ENCODE data around the gene HHIP.

HHIP gene

DNA sequence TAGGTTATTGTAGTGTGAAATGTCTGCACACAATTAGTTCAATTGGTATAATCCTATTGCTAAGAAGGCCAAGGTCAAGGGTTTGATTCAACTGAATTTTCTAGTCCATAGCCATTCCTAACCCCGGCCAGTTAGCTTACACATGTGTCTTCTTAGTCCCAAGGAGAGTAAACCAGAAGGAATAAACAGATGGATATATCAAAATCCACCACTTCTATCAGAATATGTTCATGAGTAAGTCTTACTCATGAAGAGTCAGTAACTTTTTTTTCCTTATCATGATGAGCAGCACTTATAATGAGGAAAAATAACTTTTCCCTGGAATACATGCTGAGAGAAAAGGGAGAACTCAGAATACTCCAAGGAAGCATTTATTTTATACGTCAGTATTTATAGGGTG lies 9.5 kb downstream of the HHIP start:
- H3K9me3 ChIP-seq (ENCODE audit: control insufficient read depth, low read length): no peaks in the 10 kb centered on the region
- no peak for DNase-seq
- H3K27me3 ChIP-seq (replicated peaks; ENCODE audit: control insufficient read depth, insufficient read depth, low read length, poor library complexity, severe bottlenecking): no peaks in the 10 kb centered on the region
- no peaks in the 10 kb centered on the region for H3K4me1 ChIP-seq (ENCODE audit: control insufficient read depth, insufficient read depth, low read length, poor library complexity, severe bottlenecking)
- H3K36me3 ChIP-seq (ENCODE audit: control insufficient read depth, insufficient read depth, low read length): no peaks in the 10 kb centered on the region
- H3K27ac ChIP-seq (ENCODE audit: insufficient read depth, low read length, poor library complexity, severe bottlenecking): no peak overlapping the region
- no peak overlapping the region for H3K4me3 ChIP-seq (ENCODE audit: insufficient read depth, low read depth, low read length, poor library complexity, severe bottlenecking)

DNA sequence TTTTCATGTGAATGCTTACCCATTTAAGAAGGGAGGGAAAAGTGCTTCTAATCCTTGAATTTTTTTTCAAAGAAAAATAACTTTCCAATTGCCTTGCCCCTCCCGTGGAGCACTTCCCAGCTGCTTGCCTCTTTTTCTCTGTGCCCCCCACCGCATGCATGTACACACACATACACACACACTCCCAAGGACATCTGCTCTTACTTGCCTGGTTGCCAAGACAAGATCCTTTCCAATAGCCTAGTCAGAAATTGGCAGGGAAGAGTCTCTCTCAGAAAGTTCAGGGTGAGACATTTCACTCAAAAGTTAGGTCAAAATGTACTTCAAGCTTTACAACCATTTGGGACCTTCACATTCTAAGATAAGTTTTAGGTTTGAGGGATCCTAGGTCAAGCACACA lies 10.9 kb downstream of the HHIP start:
- H3K27me3 ChIP-seq (replicated peaks; ENCODE audit: control insufficient read depth, insufficient read depth, low read length, poor library complexity, severe bottlenecking): no peaks in the 10 kb centered on the region
- no peaks in the 10 kb centered on the region for H3K9me3 ChIP-seq (ENCODE audit: control insufficient read depth, low read length)
- DNase-seq: no peak
- H3K36me3 ChIP-seq (ENCODE audit: control insufficient read depth, insufficient read depth, low read length): no peaks in the 10 kb centered on the region
- H3K4me3 ChIP-seq (ENCODE audit: insufficient read depth, low read depth, low read length, poor library complexity, severe bottlenecking): no peak overlapping the region
- no peaks in the 10 kb centered on the region for H3K4me1 ChIP-seq (ENCODE audit: control insufficient read depth, insufficient read depth, low read length, poor library complexity, severe bottlenecking)
- no peak overlapping the region for H3K27ac ChIP-seq (ENCODE audit: insufficient read depth, low read length, poor library complexity, severe bottlenecking)

DNA sequence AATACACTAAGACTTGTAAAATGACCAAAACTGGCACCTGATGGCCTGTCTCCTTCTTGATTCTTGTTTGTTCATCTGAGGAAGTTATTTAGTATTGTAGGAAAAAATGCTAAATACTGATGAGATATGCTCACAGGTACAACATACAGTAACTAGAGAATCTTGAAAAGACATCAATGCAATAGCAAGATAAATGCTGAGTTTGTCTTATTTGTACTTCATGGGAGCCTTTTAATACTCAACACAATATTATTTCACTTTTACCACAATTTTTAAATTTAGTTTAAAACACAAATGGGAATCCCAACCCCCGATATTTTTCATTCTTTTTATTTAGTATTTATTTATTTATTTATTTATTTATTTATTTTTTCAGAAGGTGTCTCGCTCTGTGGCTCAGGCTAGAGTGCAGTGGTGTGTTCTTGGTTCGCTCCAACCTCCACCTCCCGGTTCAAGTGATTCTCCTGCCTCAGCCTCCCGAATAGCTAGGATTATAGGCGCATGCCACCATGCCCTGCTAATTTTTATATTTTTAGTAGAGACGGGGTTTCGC lies 12.1 kb downstream of the HHIP start:
- H3K27me3 ChIP-seq (replicated peaks; ENCODE audit: control insufficient read depth, insufficient read depth, low read length, poor library complexity, severe bottlenecking): no peaks in the 10 kb centered on the region
- no peaks in the 10 kb centered on the region for H3K4me1 ChIP-seq (ENCODE audit: control insufficient read depth, insufficient read depth, low read length, poor library complexity, severe bottlenecking)
- no peak overlapping the region for H3K27ac ChIP-seq (ENCODE audit: insufficient read depth, low read length, poor library complexity, severe bottlenecking)
- H3K4me3 ChIP-seq (ENCODE audit: insufficient read depth, low read depth, low read length, poor library complexity, severe bottlenecking): no peak overlapping the region
- no peaks in the 10 kb centered on the region for H3K36me3 ChIP-seq (ENCODE audit: control insufficient read depth, insufficient read depth, low read length)
- H3K9me3 ChIP-seq (ENCODE audit: control insufficient read depth, low read length): no peaks in the 10 kb centered on the region
- DNase-seq: no peak

DNA sequence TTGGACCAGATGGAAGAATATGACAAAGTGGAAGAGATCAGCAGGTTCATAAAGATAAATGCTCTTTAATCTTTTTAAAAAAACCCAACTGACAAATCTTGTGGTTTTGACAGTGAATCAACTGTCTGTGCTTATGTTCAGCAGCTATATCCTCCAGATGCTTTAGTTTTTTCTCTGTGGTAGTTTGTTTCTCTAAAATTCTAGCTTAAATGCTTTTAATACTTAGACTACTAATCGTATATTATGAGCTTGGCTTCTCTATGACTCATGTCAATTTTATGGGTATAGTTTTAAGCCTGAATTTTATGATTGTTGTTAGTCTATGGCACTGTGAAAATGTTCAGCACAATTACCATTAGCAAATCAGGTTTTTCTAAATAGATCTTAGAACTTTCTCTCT lies 12.9 kb downstream of the HHIP start:
- Histone ChIP-seq H3K4me1 (ENCODE audit: control insufficient read depth, insufficient read depth, low read length, poor library complexity, severe bottlenecking) (no peaks in the 10 kb centered on the region), H3K36me3 (ENCODE audit: control insufficient read depth, insufficient read depth, low read length) (no peaks in the 10 kb centered on the region), H3K4me3 (ENCODE audit: insufficient read depth, low read depth, low read length, poor library complexity, severe bottlenecking) (no peak overlapping the region), H3K27me3 (replicated peaks; ENCODE audit: control insufficient read depth, insufficient read depth, low read length, poor library complexity, severe bottlenecking) (no peaks in the 10 kb centered on the region), H3K27ac (ENCODE audit: insufficient read depth, low read length, poor library complexity, severe bottlenecking) (no peak overlapping the region), H3K9me3 (ENCODE audit: control insufficient read depth, low read length) (no peaks in the 10 kb centered on the region)
- no peak for DNase-seq

DNA sequence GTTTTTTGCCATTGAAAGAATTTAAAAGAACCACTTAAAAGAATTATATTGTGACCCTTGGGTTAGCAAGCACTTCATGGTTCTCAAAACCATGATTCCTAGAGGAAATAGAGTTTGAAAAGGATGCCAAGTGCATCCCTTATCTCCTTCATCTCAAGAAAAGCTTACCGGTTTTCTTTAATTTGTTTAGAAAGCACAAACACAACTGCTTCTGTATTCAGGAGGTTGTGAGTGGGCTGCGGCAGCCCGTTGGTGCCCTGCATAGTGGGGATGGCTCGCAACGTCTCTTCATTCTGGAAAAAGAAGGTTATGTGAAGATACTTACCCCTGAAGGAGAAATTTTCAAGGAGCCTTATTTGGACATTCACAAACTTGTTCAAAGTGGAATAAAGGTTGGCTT lies 13.5 kb downstream of the HHIP start:
- Histone ChIP-seq H3K9me3 (ENCODE audit: control insufficient read depth, low read length) (no peaks in the 10 kb centered on the region), H3K4me3 (ENCODE audit: insufficient read depth, low read depth, low read length, poor library complexity, severe bottlenecking) (no peak overlapping the region), H3K27ac (ENCODE audit: insufficient read depth, low read length, poor library complexity, severe bottlenecking) (no peak overlapping the region), H3K4me1 (ENCODE audit: control insufficient read depth, insufficient read depth, low read length, poor library complexity, severe bottlenecking) (no peaks in the 10 kb centered on the region), H3K36me3 (ENCODE audit: control insufficient read depth, insufficient read depth, low read length) (no peaks in the 10 kb centered on the region), H3K27me3 (replicated peaks; ENCODE audit: control insufficient read depth, insufficient read depth, low read length, poor library complexity, severe bottlenecking) (no peaks in the 10 kb centered on the region)
- DNase-seq: no peak

DNA sequence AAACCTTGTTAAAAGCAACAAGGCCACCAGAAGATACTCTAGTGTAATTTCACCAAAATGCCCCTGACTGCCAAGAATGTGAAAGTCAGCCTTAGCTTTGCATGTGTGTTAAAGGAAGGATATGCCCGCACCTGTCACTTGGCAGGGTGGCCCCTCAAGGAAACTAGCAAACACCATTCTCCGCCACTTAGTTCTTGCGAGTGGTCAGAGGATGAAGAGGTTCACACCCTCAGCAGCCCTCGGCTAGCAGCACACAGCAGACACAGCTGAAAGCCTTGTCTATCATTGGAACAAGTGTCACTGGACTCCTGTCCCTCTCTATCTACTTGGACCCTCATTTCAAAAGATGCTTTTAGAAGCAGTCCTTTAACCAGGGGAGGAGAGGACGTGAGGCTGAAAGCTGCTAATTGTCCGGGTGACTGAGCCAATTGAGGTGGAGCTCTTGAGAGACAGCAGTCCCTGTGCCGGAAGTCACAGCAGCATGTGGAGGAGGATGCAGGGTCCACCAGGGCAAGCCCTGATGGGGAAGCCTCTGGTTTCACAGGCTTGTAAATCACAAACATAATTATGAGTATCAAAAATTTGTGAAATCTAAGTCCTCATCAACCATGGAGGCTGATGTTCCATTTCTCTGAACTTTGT lies 18.0 kb downstream of the HHIP start:
- Histone ChIP-seq H3K36me3 (ENCODE audit: control insufficient read depth, insufficient read depth, low read length) (no peaks in the 10 kb centered on the region), H3K27ac (ENCODE audit: insufficient read depth, low read length, poor library complexity, severe bottlenecking) (no peak overlapping the region), H3K27me3 (replicated peaks; ENCODE audit: control insufficient read depth, insufficient read depth, low read length, poor library complexity, severe bottlenecking) (no peaks in the 10 kb centered on the region), H3K4me3 (ENCODE audit: insufficient read depth, low read depth, low read length, poor library complexity, severe bottlenecking) (no peak overlapping the region), H3K9me3 (ENCODE audit: control insufficient read depth, low read length) (no peaks in the 10 kb centered on the region), H3K4me1 (ENCODE audit: control insufficient read depth, insufficient read depth, low read length, poor library complexity, severe bottlenecking) (no peaks in the 10 kb centered on the region)
- no peak for DNase-seq

DNA sequence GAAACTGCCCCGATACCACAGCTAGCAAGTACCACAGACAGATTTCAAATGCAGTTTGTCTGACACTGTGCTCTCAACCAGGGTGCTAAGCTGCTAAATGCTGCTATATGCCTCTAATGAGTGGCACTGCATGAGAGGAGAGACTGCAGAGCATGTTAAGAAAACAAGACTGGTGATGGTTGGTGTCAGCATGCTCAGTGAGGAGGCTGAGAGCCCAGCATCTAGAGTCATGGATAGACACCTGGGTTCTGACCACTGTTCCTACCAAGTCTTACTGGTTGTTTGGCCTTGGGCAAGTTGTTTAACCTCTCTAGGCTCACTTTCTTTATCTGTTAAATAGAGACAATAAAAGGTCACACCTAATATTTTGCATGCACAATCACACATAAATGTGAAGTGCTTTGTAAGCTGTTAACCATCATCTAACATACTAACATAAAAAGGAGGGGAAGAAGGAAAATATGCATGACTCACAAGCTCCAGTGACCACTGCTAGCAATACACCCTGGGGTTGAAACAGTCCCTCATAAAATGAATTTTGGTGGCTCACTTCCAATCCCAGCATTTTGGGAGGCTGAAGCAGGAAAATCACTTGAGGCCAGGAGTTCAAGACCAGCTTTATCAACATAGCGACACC lies 20.7 kb downstream of the HHIP start:
- Histone ChIP-seq H3K9me3 (ENCODE audit: control insufficient read depth, low read length) (no peaks in the 10 kb centered on the region), H3K27me3 (replicated peaks; ENCODE audit: control insufficient read depth, insufficient read depth, low read length, poor library complexity, severe bottlenecking) (no peaks in the 10 kb centered on the region), H3K36me3 (ENCODE audit: control insufficient read depth, insufficient read depth, low read length) (no peaks in the 10 kb centered on the region), H3K4me1 (ENCODE audit: control insufficient read depth, insufficient read depth, low read length, poor library complexity, severe bottlenecking) (no peaks in the 10 kb centered on the region), H3K27ac (ENCODE audit: insufficient read depth, low read length, poor library complexity, severe bottlenecking) (no peak overlapping the region), H3K4me3 (ENCODE audit: insufficient read depth, low read depth, low read length, poor library complexity, severe bottlenecking) (no peak overlapping the region)
- no peak for DNase-seq

DNA sequence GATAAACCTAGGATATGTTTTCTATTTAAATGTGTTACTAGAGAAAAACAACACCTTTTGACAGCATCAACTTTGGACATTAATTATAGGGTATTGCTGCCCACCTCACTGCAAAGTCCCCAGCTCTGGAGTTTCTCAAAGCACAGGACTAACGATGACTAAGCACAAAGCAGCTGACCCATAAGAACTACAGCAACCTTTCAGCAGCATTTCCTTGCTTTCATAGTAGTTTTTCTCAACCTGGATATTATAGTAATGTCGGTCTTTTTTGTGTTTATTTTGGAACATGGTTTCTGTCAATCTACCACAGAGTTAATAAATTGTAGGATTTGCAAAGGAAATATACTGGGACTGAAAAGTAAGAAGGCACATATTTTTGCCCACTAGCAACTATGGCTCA lies 21.5 kb downstream of the HHIP start:
- no peak overlapping the region for H3K4me3 ChIP-seq (ENCODE audit: insufficient read depth, low read depth, low read length, poor library complexity, severe bottlenecking)
- DNase-seq: no peak
- no peaks in the 10 kb centered on the region for H3K4me1 ChIP-seq (ENCODE audit: control insufficient read depth, insufficient read depth, low read length, poor library complexity, severe bottlenecking)
- no peak overlapping the region for H3K27ac ChIP-seq (ENCODE audit: insufficient read depth, low read length, poor library complexity, severe bottlenecking)
- H3K36me3 ChIP-seq (ENCODE audit: control insufficient read depth, insufficient read depth, low read length): no peaks in the 10 kb centered on the region
- H3K9me3 ChIP-seq (ENCODE audit: control insufficient read depth, low read length): no peaks in the 10 kb centered on the region
- no peaks in the 10 kb centered on the region for H3K27me3 ChIP-seq (replicated peaks; ENCODE audit: control insufficient read depth, insufficient read depth, low read length, poor library complexity, severe bottlenecking)

DNA sequence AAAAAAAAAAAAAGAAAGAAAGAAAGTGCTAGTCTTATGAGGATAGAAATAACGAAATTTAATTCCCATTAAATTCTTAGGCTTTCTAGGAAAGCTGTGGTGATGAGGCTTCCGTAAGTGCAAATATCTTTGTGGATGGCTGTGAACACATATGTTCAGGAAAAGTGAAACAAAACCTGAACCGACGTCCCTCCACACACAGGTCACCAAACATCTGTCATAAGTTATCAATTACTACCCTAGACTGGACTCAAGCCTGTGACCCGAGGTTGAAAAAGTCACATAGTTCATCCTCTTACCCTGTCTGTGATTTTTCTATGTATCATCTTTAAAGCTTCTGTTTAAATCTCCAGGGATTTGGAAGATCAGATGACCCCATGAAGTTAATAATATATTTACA lies 24.8 kb downstream of the HHIP start:
- H3K27me3 ChIP-seq (replicated peaks; ENCODE audit: control insufficient read depth, insufficient read depth, low read length, poor library complexity, severe bottlenecking): no peaks in the 10 kb centered on the region
- no peak overlapping the region for H3K27ac ChIP-seq (ENCODE audit: insufficient read depth, low read length, poor library complexity, severe bottlenecking)
- no peaks in the 10 kb centered on the region for H3K9me3 ChIP-seq (ENCODE audit: control insufficient read depth, low read length)
- DNase-seq: no peak
- no peaks in the 10 kb centered on the region for H3K36me3 ChIP-seq (ENCODE audit: control insufficient read depth, insufficient read depth, low read length)
- H3K4me1 ChIP-seq (ENCODE audit: control insufficient read depth, insufficient read depth, low read length, poor library complexity, severe bottlenecking): no peaks in the 10 kb centered on the region
- no peak overlapping the region for H3K4me3 ChIP-seq (ENCODE audit: insufficient read depth, low read depth, low read length, poor library complexity, severe bottlenecking)

DNA sequence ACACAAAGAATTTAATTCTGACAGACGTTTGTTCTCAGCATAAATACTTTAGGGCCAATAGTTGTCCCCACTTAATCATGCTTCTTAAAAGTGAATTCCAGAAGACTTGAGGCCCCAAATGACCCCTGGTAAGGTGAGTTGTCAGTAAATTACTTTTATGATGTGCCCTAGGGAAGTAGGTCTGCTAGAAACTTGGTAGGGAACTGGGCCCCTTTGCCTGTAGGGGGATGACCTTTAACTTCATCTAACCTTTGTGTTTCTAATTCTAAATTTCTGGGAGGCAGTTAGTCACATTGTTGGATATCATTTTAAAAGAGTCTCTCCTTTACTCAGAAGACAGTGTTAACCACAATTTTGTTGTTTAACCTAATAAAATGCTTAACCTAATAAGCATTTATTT lies 28.8 kb downstream of the HHIP start:
- H3K27me3 ChIP-seq (replicated peaks; ENCODE audit: control insufficient read depth, insufficient read depth, low read length, poor library complexity, severe bottlenecking): no peaks in the 10 kb centered on the region
- H3K4me1 ChIP-seq (ENCODE audit: control insufficient read depth, insufficient read depth, low read length, poor library complexity, severe bottlenecking): no peaks in the 10 kb centered on the region
- H3K36me3 ChIP-seq (ENCODE audit: control insufficient read depth, insufficient read depth, low read length): no peaks in the 10 kb centered on the region
- no peak overlapping the region for H3K27ac ChIP-seq (ENCODE audit: insufficient read depth, low read length, poor library complexity, severe bottlenecking)
- H3K4me3 ChIP-seq (ENCODE audit: insufficient read depth, low read depth, low read length, poor library complexity, severe bottlenecking): no peak overlapping the region
- no peak for DNase-seq
- H3K9me3 ChIP-seq (ENCODE audit: control insufficient read depth, low read length): no peaks in the 10 kb centered on the region
